Myocyte (in vitro differentiated cells): Measurements from ENCODE around the gene TCEA3. TPM values are rescaled to one million over a fixed set of nuclear protein-coding genes. Genes with fewer than 3 reads are reported as not detected.

ENCODE experiments used
- DNase-seq: peaks from one replicate; pipeline ENCODE4 v3.0.0-alpha.2; 2012; ENCODE audit warnings: low read depth
- total RNA-seq: library from RNA; depleted of rRNA; stranded (reverse); fragments of >200 nt; gene quantifications from 2 replicates; pipeline ENCODE4 v1.2.3, GENCODE V29; 2014

Gene TCEA3
- total RNA-seq, 1 donor from 2014 or later: 6.8 TPM

DNA sequence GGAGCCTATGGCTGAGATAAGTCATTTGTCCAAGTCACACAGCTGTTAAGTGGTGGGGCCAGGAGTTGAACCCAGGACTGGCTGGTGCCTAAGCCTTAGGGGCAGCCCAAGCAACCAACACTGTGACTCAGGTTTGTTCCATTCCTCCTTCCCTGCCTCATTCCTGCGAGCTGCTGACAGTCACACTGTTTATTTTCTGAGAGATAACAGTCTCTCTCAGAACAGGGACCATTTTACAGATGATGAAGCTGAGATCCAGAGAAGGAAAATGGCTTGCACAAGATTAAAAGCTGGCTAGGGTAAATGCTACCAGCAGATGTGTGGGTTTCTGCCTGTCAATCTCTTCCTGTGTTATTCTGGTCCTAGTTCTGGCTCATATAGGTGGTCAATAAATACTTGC, 24.3 kb upstream of the TCEA3 start:
- no peak for DNase-seq

GRCh38 chr1:23446661-23447310, 22.2 kb upstream of the TCEA3 start:
- DNase-seq: no peak

DNA sequence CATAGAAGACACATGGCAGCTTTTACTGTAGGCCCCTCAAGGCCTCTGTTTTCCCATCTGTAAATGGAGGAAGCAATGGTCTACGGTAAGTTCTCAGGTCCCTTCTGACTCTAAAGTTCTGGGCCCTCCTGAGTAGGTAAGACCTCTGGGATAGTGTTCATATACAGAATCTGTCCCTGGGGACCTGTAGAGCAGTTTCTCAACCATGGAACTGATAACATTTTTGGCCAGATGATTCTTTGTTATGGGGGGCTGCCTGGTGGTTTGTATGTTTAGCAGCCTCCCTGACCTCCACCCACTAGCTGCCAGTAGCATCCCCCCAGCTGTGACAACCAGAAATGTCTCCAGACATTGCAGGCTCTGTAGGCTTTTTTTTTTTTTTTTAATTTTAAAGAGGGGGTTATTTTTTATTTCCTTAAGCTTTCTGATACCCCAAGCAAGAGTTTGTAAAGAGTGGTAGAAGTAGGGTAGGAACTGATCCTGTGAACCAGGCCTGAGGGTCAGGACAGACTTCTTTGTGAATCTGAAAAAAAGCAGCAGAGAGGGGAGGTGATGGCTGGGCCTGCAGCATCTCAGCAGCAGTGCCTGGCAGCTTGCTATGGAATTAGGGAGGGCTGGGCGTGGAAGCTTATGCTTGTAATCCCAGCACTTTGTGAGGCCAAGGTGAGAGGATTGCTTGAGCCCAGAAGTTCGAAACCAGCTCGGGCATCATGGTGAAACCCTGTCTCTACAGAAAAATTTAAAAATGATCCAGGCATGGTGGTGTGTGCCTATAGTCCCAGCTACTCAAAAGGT, 20.2 kb upstream of the TCEA3 start:
- no peak for DNase-seq

DNA sequence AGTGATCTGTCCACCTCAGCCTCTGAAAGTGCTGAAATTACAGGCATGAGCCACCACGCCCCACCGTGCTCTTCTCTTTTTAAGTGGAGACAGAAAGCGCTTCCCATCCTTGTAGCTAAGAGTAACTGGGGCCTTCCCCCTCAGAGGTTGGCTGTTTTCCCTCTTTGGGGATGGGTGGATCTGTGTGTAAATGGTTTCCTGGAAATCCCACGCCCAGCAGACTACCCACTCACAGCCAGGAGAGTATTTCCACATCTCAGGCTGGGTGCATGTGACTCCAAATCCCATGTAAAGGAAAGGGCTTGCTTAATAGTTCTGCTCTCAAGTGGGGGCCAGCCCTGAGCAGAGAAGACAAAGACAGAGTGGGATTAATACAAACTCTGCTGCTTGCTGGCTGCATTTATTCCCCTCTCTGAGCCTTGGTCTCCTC, 19.6 kb upstream of the TCEA3 start:
- DNase-seq: no peak

GRCh38 chr1:23442751-23443150, 18.2 kb upstream of the TCEA3 start:
- DNase-seq: no peak

DNA sequence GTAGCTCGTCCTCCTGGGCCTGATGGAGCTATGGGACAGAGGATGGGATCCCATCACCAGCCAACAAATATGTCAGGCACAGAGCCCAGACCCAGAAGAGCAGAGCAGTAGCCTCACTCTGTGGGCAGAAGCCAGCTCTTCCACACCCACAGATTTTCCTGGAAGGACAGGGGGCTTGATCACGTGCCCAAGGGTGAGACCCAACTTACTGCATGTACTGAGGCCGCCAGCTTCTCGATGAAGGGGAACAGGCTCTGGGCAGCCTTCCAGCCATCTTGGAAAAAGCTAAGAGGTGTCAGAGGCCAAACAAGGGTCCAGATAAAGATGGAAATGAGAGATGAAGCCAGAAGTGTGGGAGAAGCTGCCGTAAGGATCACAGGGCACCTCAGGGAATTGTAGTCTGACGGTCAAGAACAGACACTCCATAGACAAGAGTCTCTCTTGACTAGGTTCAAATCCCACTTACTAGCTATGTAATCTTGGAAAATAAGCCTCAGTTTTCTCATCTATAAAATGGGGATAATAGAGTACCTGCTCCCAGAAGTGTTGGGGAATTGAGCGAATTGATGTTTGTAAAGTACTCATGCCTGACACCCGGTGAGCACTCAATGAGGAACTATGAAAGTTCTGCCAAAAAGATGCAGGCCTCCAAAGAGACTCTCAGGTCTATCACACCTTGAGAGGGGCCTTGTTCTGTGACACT, 17.0 kb upstream of the TCEA3 start:
- DNase-seq: no peak

GRCh38 chr1:23438545-23438944, 14.0 kb upstream of the TCEA3 start:
- no peak for DNase-seq

- no peak for DNase-seq
Observed at GRCh38 chr1:23437355-23437664, 12.8 kb upstream of the TCEA3 start.

GRCh38 chr1:23436520-23437354, 12.2 kb upstream of the TCEA3 start:
- DNase-seq: no peak

DNA sequence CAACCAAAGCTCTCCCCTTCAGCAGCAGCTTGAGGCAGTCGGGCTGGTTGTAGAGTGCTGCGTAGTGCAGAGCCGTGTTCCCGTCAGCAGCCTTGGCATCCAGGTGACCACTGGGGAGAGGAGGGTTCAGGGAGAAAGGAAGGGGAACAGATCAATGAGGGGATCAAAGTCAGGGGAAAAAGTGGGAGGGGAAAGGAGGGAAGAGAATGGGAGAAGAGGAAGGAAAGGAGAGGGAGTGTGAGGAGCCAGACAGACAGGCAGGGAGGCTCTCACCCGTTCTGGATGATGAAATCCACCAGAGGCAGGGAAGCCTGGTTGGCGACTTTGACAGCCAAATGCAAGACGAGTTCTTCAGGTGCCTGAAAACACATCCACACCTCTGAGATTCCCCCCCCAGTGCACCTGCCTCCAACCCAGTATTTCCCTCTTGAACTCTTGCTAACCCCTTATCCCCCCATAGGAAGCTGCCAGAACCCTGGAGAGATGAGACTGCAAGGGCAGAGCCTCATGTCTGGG, 9.8 kb upstream of the TCEA3 start:
- DNase-seq: no peak

GRCh38 chr1:23433122-23433521, 8.6 kb upstream of the TCEA3 start:
- DNase-seq: no peak

- DNase-seq: no peak
Observed at GRCh38 chr1:23431431-23431830, 6.9 kb upstream of the TCEA3 start.

DNA sequence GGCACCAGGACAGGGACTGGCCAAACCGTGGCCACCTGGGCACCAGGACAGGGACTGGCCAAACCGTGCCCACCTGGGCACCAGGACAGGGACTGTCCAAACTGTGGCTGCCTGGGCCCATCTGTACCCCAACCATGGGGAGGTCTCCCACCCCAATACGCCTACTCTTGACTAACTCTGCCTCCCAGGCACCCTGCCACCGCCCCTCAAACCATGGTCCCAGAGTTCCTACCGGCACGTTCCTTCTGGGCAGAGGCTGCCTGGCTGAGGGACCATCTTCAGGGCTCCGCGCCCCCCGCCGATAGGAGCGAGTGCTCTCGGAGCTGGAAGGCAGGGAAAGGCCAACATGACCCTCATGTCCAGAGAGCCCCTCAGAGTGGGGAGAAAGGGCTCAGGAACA, 6.3 kb upstream of the TCEA3 start:
- no peak for DNase-seq

DNA sequence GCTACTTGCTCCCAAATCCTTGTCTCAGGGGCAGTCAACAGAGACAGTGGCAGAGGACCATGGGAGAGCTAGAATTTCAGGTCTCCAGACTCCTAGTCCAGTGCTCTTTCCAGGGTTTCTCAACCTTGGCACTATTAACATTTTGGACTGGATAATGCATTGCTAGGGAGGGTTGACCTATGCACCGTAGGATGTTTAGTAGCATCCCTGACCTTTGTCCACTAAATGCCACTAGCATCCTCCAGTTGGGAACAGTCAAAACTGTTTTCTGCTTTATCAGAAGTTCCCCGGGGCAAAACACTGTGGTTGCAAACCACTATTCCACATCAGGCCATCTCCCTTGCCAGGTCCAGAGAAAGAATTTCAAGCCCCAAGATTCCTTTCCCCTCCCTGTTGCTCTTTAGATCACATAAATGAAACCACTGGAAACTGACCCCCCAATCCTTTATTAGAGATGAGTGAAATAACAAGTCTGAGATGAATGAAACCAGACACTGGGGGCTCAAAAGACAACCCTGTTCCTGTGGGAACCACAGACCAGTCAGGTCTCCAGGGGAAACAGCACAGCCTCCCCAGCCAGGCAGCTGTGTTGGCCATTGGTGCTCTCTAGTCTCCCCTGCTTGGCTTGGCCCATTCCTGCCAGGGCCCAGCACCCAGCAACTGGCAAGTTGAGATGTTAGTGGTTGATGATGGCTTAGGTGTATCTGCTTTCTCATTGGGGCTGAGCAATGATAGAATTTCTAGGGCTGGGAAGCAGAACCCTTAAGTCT, 3.8 kb upstream of the TCEA3 start:
- DNase-seq: peak; percentile 85

GRCh38 chr1:23427550-23427949, 3.0 kb upstream of the TCEA3 start:
- no peak for DNase-seq

DNA sequence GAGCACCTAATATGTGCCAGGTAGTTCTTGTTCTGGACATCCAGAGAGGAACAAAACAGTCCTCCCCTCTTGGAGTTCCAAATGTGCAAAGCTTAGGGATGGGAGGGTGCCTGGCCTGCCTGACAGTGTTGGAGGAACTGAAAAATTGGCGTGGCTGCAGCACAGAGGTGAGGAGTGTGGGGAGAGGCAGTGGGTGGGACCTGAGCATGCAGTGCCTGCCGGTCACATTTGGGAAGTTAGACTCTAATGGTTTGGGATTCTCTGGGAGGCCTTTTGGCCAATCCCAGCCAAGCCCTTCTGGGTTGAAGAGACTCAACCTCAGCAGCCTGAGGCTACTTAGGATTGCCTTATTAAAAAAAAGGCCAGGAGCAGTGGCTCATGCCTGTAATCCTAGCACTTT, 2.3 kb upstream of the TCEA3 start:
- DNase-seq: no peak

DNA sequence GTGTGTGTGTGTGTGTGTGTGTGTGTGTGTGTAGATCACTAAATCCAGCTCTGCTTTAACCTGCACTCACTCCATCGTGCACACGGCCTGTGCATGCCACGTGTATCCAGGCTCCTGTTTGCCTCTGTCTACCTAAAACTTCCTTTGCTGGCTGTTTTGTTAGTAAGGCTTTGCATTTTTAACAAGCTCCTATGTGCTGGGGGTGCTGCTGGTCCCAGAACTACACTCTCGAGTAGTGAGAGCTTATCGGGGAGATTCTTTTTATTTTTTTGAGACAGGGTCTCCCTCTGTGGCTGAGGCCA, 596 bp upstream of the TCEA3 start:
- DNase-seq: no peak

GRCh38 chr1:23423415-23424292, 894 bp downstream of the TCEA3 start:
- DNase-seq: peak; percentile 58

- DNase-seq: no peak
Observed at GRCh38 chr1:23422941-23423340, 1.6 kb downstream of the TCEA3 start.
